ENCODE results near the gene KRTCAP2.
"Not testable (repeated sequence)": the region's sequence is repeated elsewhere in the genome, so short reads cannot be mapped to it uniquely, and the experiment has no call there.

The KRTCAP2 gene

GRCh38 chr1:155172732-155173477 lies at the start of gene KRTCAP2:
KRTCAP2 (minus strand) TSS chr1:155173304; CDS start chr1:155173224, 80 bp downstream.
- DNase-seq (ENCODE audit: low read depth in 2 of 2, low spot score in 1 of 2): peak; percentile 88 to 92

GRCh38 chr1:155220211-155220965 lies 47.3 kb upstream of the KRTCAP2 start:
- not testable (repeated sequence) for DNase-seq (ENCODE audit: low read depth in 2 of 2, low spot score in 1 of 2)

GRCh38 chr1:155219592-155220031 lies 46.5 kb upstream of the KRTCAP2 start:
- DNase-seq (ENCODE audit: low read depth in 2 of 2, low spot score in 1 of 2): no peak

- DNase-seq (ENCODE audit: low read depth in 2 of 2, low spot score in 1 of 2): no peak
Measured at GRCh38 chr1:155218854-155219591, 45.9 kb upstream of the KRTCAP2 start.

DNA sequence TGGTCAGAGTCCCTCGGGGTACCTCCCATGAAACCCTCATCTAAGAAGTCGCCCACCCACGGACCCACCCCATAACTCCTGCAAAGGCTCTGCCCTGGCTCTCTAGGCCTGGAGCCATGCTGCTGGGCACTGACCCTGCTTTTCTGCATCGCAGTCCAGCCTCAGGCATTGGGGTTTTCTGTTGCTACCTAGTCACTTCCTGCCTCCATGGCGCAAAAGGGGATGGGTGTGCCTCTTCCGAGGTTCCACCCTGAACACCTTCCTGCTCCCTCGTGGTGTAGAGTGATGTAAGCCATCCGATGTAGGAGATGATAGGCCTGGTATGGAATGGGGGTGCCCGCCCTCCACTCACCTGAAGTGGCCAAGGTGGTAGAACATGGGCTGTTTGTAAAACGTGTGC lies 41.6 kb upstream of the KRTCAP2 start:
- DNase-seq (ENCODE audit: low read depth in 2 of 2, low spot score in 1 of 2): not testable (repeated sequence)

GRCh38 chr1:155212051-155212440 lies 38.9 kb upstream of the KRTCAP2 start:
- not testable (repeated sequence) for DNase-seq (ENCODE audit: low read depth in 2 of 2, low spot score in 1 of 2)

- DNase-seq (ENCODE audit: low read depth in 2 of 2, low spot score in 1 of 2): not testable (repeated sequence)
Measured at GRCh38 chr1:155211381-155212050, 38.4 kb upstream of the KRTCAP2 start.

- DNase-seq (ENCODE audit: low read depth in 2 of 2, low spot score in 1 of 2): no peak
Measured at GRCh38 chr1:155210314-155211104, 37.4 kb upstream of the KRTCAP2 start.

GRCh38 chr1:155209312-155209721 lies 36.2 kb upstream of the KRTCAP2 start:
- DNase-seq (ENCODE audit: low read depth in 2 of 2, low spot score in 1 of 2): no peak

DNA sequence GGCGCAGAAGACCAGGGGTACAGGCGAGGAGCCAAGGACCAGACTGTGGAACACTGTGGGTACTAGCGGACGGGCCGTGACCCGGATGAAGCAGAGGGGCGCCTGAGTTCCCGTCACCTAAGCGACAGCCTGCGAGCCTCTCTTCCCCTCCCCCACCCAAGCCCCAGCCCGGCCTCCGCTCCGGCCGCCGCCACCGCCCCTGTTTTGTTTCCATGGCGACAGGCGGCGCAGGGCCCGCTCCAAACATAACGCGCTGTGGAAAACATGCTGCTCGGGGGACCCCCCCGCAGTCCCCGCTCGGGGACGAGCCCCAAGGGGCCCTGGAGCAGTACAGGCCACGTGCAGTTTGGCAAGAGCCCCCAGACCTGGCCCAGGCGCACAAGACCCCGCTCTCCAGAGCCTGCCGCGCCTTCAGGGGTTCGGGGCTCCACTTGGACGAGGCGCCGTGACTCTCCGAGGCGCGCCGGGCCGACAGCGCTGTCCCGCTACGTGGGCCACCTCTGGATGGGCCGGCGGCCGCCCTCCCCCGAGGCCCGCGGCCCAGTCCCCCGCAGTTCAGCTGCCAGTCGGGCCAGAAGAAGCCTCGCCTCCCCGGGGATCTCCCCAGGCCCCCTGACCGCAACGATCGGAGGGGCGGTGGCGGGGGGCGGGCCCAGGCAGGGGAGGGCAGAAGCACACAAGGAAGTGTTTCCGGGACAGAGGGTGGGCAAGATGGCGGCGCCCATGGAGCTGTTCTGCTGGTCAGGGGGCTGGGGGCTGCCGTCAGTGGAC lies 35.6 kb upstream of the KRTCAP2 start, which contains the start of gene MTX1:
Gene MTX1 (plus strand): TSS at position 155 of the 771 bp plus-strand sequence. CDS start 110 bp downstream, at position 265.
- DNase-seq (ENCODE audit: low read depth in 2 of 2, low spot score in 1 of 2): peak; percentile 69 to 80

DNA sequence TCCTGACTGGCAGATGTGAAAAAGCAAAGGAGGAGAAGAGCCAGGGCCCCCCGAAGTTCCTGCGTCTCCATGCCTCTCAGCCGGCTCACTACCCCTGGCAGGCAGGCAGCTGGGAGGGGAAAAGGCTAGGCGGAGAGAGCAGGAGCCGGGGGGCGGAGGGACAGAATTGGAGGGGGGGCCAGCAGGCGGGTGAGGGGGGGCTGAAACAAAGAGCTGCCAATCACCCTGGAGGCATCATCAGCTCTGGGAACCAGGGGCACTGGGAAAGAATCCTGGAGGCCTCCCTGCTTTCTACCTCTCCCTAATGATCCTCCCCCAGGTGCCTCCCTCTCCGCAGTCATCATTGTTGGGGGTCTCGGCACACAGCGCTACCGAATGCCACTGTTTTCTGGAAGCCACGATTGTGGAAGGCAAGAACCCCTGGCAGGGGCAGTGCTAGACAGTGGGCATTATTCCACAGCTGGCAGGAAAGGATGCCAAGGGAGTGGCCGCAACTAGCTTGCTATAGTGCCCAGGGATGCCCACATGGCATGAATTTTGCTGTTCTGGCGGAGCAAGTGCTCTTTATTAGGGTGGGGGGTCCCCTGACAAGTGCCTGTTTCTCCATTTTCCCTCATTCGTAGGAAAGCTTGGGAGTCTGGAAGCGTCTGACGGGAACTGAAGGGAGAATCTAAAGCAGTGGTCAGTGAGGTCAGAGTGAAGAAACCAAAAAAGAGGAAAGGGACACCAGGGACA lies 34.9 kb upstream of the KRTCAP2 start, which contains the start of gene THBS3:
Gene THBS3 (minus strand): TSS at position 92 of the 735 bp plus-strand sequence. CDS start 21 bp downstream, at position 71.
- no peak for DNase-seq (ENCODE audit: low read depth in 2 of 2, low spot score in 1 of 2)

- DNase-seq (ENCODE audit: low read depth in 2 of 2, low spot score in 1 of 2): peak; percentile 77 to 88
Measured at GRCh38 chr1:155206891-155207805, 34.0 kb upstream of the KRTCAP2 start.

DNA sequence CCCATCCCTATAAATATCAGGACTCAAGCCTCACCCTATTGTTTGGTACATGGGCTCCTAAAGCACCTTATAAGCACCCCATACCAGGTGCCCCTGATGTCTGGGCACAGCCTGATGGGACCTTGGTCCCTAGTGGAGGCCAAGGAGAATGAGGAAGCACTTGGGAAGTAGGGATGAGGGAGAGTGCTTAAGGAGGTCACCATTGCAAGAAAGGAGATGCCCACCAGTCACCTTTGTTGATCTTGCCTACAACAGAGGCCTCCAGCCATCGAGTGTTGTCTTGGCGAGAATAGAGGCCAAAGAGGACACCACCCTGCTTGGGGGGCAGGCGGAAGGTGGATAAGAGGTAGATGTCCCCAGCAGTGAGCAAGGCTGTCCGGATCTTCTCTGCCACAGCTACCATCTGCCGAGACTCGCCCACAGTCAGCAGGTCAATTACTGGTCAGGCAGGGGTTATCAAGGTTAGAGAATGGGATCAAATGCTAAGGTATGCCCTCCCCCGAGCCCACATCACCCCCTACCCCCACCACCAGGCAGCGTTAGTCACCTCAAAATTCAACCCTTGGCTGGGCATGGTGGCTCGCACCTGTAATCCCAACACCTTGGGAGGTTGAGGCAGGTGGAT lies 33.0 kb upstream of the KRTCAP2 start:
- DNase-seq (ENCODE audit: low read depth in 2 of 2, low spot score in 1 of 2): no peak

- no peak for DNase-seq (ENCODE audit: low read depth in 2 of 2, low spot score in 1 of 2)
Measured at GRCh38 chr1:155205035-155205434, 31.9 kb upstream of the KRTCAP2 start.

GRCh38 chr1:155202731-155203515 lies 29.8 kb upstream of the KRTCAP2 start:
- no peak for DNase-seq (ENCODE audit: low read depth in 2 of 2, low spot score in 1 of 2)

DNA sequence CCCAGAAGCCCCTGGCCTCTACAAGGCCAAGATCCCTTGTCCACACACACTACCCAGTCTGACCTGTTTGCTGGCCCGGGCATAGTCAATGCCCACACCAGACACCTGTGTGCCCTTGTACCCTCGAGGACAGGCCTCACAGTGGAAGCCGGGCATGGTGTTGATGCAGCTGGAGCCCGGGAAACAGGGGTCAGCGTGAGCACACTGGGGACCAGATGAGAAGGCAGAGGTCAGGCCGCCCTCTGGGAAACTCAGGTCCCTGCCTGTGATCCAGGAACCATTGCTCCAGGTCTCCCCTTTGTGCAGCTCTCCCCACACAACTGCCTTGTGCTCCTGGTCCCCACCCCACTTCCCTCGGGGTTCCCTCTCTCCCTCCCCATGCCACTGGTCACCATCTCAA lies 29.1 kb upstream of the KRTCAP2 start:
- DNase-seq (ENCODE audit: low read depth in 2 of 2, low spot score in 1 of 2): no peak

Measured in stimulated activated CD8-positive, alpha-beta memory T cell treated with anti-CD3 and anti-CD28 coated beads, Interleukin-4, amount 100 ng/mL, for 4 hours (primary cell).